HG03521 (cell line): ENCODE measurements around the gene TENM3.
"Not testable (repeated sequence)": the region's sequence is repeated elsewhere in the genome, so short reads cannot be mapped to it uniquely, and the experiment has no call there.

Source experiments
- ATAC-seq: cut with Tn5 transposase; IDR thresholded peaks from one replicate; pipeline ENCODE4 v1.9.1; 2021; ENCODE audit warnings: mild to moderate bottlenecking, moderate library complexity; ENCODE audit not compliant: unreplicated experiment

The TENM3 gene

DNA sequence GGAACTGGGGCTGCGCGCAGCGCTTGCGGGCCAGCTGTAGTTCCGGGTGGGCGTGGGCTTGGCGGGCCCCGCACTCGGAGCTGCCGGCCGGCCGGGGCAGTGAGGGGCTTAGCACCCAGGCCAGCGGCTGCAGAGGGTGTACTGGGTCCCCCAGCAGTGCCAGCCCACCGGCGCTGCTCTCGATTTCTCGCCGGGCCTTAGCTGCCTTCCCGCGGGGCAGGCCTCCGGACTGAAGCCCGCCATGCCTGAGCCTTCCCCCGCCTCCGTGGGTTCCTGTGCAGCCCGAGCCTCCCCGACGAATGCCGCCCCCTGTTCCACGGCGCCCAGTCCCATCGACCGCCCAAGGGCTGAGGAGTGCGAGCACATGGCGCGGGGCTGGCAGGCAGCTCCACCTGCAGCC lies 143.4 kb downstream of the TENM3 start:
- not testable (repeated sequence) for ATAC-seq

DNA sequence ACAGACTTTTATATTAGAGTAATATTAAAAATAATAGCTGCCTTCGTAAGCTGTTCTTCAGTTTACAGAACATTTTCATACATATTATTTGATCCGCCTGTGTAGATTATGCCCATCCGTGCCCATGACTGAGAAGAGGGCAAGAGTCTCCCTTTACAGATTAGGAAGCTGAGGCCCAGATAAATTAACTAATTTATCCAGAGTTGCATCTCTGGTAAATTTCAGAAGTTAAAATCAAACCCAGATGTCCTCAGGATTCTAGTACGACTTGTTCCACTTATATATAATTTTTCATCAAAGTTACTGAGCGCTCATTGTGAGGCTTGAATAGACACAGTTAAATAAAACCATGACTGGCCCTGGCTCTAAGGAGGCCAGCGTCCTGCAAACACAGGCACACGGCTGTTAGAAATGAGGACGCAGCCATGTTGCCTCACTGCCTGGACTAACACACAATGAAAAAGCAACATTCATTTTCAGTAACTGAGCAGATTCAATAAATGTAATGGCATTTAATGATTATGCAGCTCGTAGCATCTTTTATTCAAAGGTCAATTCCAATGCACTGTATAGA lies 148.0 kb downstream of the TENM3 start:
- no peak for ATAC-seq

DNA sequence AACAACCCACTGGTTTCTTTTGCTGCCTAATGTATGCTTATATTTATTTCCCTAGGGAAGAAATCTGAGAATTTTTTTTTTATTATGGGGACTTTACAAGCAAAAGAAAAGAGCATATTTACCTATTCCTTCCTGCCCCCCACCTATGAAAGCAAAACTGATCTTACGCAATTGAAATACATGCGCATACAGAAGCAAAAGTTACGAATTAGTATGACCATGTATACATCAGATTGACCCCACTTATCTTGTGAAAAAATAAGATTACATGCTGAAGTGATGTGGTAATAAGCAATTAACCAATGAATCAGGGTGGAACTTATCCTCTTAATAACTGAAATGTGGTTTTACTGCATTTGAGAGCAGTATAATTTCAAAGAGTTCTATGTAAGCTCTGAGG lies 151.0 kb downstream of the TENM3 start:
- no peak for ATAC-seq

GRCh38 chr4:182400081-182400480 lies 156.9 kb downstream of the TENM3 start:
- no peak for ATAC-seq

DNA sequence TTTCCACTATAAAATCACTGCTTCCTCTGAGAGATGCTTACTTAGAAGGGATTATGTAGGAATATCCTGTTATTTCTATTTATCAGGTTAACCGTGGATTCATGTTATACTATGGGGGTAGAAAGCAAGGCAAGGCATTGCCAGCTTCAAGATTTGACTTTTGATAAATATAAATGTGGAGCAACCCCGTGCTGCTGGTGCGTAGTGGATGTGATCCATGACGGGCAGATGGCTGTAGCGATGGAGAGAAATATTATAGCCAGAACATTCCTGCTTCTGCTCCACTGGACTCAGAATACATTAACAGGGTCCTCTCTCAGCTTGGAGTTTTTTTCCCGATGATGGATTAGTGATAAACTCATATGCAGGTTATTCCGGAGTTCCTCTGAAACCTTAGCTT lies 157.6 kb downstream of the TENM3 start:
- ATAC-seq = no peak

DNA sequence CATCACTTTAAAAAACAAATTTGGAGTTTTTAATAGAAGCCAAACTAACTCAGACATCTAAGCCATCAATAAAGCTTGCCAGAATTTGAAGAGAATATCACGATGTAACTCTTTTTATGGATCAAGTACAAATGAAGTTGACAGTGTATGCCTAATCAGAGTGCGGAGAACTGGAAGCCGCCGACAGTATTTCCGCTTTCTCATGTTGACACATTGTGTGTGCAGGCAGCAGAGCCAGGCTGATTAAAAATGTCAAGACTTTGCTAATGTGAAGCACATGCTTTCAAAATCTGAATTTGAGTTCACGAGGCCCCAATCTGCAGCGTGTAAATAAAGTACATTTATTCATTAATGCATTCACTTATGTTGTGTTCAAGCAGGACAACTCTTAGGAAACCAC lies 161.2 kb downstream of the TENM3 start:
- ATAC-seq = no peak

DNA sequence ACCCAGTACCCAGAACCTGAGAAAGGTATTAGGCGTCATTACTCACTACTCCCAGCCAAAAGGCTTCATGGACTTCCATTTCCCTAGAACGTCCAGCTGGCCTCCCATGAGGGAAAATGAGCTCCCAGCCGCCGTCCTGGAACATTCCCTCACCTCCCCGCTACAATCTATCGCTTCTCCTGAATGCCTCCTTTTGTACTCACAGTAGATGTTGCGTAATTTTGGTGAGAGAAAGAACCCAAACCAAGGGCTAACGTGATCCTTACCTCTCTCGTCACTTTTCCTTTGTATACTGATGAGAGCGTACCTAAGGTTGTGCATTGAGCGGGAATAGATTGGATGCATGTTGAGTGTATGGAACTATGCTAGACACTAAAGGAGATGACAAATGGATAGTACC lies 161.9 kb downstream of the TENM3 start:
- ATAC-seq = no peak

DNA sequence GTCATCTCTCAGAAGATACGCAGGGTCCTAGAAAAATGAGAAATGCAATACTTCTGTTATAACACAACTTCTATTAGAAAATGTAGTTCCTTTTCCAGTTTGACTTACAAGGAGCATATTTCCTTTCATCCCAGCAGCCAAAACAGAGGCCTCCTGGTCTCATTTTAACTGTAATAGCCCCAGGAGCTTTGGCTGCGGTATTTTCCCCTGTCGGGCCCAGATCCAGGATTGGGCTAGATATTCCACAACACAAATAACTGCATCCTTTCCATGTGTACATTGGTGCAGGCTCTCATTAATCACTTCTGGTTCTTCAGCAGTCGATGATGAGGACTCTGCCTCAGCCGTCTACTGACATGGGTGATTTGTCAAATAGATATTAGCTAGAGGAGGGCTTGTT lies 166.1 kb downstream of the TENM3 start:
- ATAC-seq = no peak

GRCh38 chr4:182411391-182411790 lies 168.2 kb downstream of the TENM3 start:
- ATAC-seq = no peak

- no peak for ATAC-seq
Observed at GRCh38 chr4:182413550-182413949, 170.3 kb downstream of the TENM3 start.

- ATAC-seq = no peak
Observed at GRCh38 chr4:182415116-182415515, 171.9 kb downstream of the TENM3 start.

GRCh38 chr4:182416067-182416466 lies 172.9 kb downstream of the TENM3 start:
- no peak for ATAC-seq

- no peak for ATAC-seq
Observed at GRCh38 chr4:182418054-182418734, 175.0 kb downstream of the TENM3 start.

- no peak for ATAC-seq
Observed at GRCh38 chr4:182420189-182420588, 177.0 kb downstream of the TENM3 start.

DNA sequence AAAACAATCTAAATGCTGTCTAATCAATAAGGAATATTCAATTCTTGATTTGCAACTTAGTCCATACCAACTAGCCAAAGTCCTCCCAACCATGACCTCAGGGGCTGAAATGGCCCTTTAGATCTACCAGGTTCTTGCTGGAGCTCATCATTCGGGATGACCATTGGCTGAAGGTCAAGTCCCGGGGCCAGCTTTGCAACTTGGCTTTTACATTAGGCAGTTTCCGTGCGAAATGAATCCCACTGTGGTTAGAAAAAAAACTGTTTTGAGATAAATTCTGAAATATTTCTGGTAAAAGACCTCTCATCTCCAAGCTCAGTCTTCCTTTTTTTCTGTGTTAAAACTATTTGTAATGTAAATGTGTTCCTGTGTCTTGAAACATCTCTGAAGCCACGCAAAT lies 178.6 kb downstream of the TENM3 start:
- ATAC-seq = no peak

GRCh38 chr4:182425302-182425701 lies 182.1 kb downstream of the TENM3 start:
- ATAC-seq = no peak

DNA sequence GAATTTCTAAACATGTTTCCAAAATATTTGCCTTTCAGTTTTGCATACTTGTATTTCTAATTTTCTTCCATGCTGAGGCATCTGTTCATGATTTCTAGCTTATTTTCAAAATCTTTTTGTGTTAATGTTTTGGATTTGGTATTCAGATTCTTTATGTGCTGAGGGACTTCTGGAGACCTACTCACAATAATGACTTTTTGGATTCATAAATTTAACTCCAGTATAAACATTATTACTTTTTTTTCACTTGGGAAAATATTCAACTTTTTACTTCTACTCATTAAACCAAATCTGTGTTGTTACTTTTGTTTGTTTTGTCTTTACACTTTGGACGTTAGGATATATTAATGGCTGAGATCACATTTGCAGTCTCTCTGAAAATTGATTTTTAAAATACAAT lies 183.7 kb downstream of the TENM3 start:
- ATAC-seq = no peak

- ATAC-seq = no peak
Observed at GRCh38 chr4:182427554-182427953, 184.4 kb downstream of the TENM3 start.

DNA sequence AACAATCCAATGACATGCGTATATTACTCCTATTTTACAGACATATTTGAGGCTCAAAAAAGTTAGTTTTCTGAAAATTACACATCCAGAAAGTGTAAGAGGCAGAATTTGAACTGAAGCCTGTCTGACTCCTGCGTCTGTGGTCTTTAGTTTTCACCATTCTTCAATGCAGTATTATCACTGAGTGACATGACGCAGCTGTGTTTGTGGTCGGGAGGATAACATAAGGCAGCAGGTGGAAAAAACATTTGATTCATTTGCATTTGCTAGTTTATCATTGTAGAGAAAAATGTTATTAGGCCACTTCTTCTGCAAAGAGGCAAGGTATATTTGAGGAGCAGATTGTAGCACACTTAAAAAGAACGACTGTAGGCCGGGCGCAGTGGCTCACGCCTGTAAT lies 186.7 kb downstream of the TENM3 start:
- no peak for ATAC-seq

DNA sequence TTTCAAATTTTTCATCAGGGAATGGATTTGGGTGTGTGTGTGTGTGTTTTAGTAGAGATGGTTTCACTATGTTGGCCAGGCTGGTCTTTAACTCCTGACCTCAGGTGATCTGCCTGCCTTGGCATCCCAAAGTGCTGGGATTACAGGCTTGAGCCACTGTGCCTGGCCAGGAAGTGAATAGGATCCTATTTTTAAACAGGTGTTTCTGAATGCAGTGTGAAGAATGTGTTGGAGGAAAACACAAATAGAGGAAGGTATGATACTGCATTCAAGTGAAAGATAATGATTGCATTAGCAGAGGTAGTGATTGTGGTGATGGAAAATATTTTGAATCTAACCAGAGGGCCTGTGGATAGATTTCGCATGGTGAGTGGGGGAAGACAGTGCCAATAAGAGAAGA lies 189.6 kb downstream of the TENM3 start:
- no peak for ATAC-seq

GRCh38 chr4:182434720-182435119 lies 191.5 kb downstream of the TENM3 start:
- ATAC-seq = no peak

DNA sequence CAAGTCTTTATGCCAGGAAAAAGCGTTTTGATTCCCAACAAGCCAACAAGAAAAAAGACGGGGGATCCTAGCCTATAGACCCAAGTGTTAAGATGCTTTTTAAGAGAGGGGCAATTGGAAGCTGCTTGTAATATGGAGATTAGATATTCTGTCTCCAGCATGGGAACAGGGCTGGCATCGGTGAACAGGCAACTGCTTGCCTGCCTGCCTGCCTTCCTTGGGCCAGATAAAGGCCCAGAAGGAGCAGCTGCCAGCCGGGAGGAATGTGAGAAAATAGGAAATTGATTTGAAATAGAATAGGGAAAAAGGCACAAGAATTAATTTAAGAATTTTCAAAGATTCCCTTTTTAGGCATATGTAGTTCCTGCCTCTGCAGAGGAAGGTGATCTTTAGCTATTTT lies 192.2 kb downstream of the TENM3 start:
- no peak for ATAC-seq

- no peak for ATAC-seq
Observed at GRCh38 chr4:182443070-182443469, 199.9 kb downstream of the TENM3 start.
